ENCODE data around the gene LRRC59.

LRRC59 gene

GRCh38 chr17:50363217-50364060 lies 33.9 kb downstream of the LRRC59 start:
- in situ Hi-C loops (cut with MboI; ENCODE audit: low sequenced_read_pairs), result no loop called here

GRCh38 chr17:50362661-50363060 lies 34.7 kb downstream of the LRRC59 start:
- in situ Hi-C loops (cut with MboI; ENCODE audit: low sequenced_read_pairs), result no loop called here

DNA sequence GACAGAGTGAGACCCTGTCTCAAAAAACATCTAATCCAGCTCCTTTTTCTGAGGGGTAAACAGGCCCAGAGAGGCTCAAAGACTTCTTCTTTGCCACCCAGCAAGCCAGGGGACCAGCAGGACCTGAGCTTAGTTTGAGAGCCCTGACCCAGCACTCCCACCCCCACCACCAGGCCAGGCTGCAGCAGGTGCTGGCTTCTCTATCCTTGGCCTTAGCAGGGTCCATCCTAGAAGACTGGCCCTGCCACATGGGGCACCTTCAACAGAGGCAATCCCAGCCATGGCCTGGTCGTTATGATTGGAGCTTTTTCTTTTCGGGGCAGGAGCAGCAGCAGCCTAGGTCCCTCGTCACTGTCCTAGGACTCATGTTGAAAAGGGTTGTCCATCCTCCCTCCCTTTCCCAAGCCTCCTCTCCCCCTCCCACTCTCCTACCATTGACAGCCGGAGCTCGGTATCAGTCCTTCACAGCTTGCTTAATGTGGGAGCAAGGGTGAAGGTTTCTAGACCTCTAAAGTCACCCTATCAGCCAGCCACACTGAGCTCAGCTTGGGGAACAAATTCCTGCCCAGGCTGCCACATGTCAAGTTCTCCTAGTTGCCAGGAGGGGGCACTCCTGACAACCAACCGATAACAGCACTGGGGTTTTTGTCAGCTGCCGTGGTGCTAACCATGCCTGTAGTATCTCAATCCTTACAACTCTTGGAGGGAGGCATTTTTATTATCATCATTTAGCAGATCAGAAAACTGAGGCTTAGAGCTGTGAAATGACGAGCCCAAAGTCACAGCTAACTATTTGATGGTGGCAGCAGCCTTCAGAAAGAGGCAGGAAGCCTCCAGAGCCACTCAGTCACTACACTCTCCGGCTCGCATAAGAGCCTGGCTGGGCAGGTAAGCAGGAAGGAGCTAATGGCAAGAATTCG lies 35.5 kb downstream of the LRRC59 start:
- in situ Hi-C loops (cut with MboI; ENCODE audit: low sequenced_read_pairs), result no loop called here

DNA sequence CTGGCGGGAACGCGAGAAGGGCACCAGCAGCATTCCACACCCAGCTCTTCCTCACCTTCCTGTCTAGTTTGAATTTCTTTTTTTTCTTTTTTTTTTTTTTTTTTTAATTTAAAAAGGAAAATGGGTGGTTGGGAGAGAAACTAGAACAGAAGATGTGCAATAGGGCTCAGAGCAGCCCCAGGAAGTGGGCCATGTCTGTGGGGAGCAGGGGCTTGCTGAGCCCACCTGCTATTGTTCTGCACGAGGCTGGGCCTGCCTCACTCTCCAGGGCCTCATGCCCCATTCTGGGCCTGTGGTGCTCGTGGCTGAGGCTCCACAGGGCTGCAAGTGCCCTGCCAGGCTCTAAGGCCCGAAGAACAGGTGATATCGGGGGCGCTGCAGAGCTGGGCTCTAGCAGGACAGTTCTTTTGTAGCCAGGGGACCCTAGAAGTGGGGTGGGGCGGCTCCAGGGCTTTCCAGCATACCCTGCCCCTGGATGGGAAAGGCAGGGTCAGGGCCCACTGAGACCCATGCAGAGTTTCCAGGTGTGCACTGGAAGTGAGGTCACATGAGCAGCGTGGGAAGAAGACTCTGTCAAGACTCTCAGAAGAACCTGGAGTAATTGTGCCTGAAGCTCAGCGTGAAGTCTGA lies 36.7 kb downstream of the LRRC59 start:
- in situ Hi-C loops (cut with MboI; ENCODE audit: low sequenced_read_pairs), result no loop called here

DNA sequence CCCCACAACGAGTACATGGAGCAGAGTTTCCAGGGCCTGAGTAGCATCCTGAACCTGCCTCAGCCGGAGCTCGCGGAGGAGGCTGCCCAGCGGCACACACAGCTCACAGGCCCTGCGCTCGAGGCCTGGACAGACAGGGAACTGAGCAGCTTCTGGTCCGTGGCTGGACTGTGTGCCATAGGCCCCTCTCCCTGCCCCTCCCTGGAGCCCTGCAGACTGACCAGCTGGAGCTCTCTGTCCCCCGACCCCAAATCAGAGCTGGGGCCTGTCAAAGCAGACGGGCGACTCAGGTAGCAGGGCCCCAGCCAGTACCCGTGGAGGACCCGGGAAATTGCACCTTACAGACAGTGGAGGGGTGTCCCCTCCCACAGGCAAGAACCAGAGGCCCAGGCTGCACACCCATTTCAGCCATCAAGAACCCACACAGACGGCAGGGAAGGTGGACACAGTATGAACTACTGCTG lies 37.3 kb downstream of the LRRC59 start:
- in situ Hi-C loops (cut with MboI; ENCODE audit: low sequenced_read_pairs), result no loop called here

- in situ Hi-C loops (cut with MboI; ENCODE audit: low sequenced_read_pairs), result no loop called here
These were observed 38.2 kb downstream of the LRRC59 start for GRCh38 chr17:50359005-50359699.

DNA sequence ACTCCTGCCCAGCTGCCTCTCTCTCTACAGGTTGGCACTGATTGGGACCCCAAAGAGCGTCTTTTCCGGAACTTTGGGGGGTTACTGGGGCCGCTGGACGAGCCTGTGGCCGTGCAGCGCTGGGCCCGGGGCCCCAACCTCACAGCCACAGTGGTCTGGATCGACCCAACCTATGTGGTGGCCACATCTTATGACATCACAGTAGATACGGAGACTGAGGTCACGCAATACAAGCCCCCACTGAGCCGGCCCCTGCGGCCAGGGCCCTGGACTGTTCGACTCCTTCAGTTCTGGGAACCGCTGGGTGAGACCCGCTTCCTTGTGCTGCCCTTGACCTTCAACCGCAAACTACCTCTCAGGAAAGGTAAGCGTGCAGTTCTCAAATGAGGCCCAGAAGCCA lies 39.1 kb downstream of the LRRC59 start:
- in situ Hi-C loops (cut with MboI; ENCODE audit: low sequenced_read_pairs), result no loop called here

GRCh38 chr17:50356892-50357510 lies 40.3 kb downstream of the LRRC59 start:
- in situ Hi-C loops (cut with MboI; ENCODE audit: low sequenced_read_pairs), result no loop called here

DNA sequence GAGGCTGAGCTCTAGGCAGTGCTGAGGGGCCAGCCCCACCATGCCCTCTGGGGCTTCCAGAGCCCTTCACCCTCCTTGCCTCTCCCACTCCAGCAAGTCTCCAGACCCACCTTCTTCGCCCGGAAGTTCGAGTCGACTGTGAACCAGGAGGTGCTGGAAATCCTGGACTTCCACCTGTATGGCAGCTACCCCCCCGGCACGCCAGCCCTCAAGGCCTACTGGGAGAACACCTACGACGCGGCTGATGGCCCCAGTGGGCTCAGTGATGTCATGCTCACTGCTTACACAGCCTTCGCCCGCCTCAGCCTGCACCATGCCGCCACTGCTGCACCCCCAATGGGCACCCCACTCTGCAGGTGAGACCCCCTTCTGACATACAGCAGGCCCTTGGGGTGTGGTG lies 40.9 kb downstream of the LRRC59 start:
- in situ Hi-C loops (cut with MboI; ENCODE audit: low sequenced_read_pairs), result no loop called here

DNA sequence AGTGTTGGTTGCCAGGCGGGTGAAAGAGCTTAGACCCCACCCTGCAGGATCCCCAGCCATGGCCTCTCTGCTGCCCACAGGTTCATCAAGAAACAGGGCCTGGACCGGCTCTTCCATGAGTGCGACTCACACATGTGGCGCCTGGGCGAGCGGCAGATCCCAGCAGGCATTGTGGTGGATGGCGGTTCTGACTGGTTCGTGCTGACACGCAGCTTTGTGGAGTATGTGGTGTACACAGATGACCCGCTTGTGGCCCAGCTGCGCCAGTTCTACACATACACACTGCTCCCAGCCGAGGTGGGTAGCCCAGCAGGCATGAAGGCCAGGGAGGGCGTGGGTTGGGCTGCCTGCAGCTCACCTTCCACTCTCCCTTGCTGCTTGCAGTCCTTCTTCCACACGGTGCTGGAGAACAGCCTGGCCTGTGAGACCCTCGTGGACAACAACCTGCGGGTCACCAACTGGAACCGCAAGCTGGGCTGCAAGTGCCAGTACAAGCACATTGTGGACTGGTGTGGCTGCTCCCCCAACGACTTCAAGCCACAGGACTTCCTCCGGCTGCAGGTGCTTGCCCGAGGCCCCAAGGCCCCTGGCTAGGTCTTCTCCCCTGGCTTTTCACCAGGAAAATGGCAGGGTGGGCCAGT lies 41.5 kb downstream of the LRRC59 start:
- in situ Hi-C loops (cut with MboI; ENCODE audit: low sequenced_read_pairs), result no loop called here

GRCh38 chr17:50355336-50355700 lies 42.0 kb downstream of the LRRC59 start:
- in situ Hi-C loops (cut with MboI; ENCODE audit: low sequenced_read_pairs), result no loop called here

- in situ Hi-C loops (cut with MboI; ENCODE audit: low sequenced_read_pairs), result no loop called here
These were observed 42.5 kb downstream of the LRRC59 start for GRCh38 chr17:50354776-50355175.

- in situ Hi-C loops (cut with MboI; ENCODE audit: low sequenced_read_pairs), result no loop called here
These were observed 43.1 kb downstream of the LRRC59 start for GRCh38 chr17:50354198-50354597.

DNA sequence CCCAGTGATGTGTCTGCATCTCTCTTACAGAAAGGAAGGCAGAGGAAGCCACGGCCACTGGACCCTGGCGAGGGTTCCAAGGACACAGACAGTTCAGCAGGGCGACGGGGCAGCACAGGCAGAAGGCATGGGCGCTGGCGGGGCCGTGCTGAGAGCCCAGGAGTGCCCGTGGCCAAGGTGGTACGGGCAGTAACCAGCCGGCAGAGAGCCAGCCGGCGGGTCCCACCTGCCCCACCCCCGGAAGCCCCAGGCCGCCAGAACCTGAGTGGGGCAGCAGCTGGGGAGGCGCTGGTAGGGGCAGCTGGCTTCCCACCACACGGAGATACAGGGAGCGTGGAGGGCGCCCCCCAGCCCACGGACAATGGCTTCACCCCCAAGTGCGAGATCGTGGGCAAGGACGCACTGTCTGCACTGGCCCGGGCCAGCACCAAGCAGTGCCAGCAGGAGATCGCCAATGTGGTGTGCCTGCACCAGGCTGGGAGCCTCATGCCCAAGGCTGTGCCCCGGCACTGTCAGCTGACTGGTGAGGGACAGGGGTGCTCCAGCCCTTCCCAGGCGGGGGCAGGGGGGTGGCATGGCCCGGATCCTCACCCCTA lies 43.6 kb downstream of the LRRC59 start:
- in situ Hi-C loops (cut with MboI; ENCODE audit: low sequenced_read_pairs), result no loop called here

- in situ Hi-C loops (cut with MboI; ENCODE audit: low sequenced_read_pairs), result no loop called here
These were observed 44.4 kb downstream of the LRRC59 start for GRCh38 chr17:50352693-50353599.

- in situ Hi-C loops (cut with MboI; ENCODE audit: low sequenced_read_pairs), result no loop called here
These were observed 45.1 kb downstream of the LRRC59 start for GRCh38 chr17:50352072-50352692.

- in situ Hi-C loops (cut with MboI; ENCODE audit: low sequenced_read_pairs), result no loop called here
These were observed 46.6 kb downstream of the LRRC59 start for GRCh38 chr17:50350733-50351132.

GRCh38 chr17:50349243-50349600 lies 48.1 kb downstream of the LRRC59 start:
- in situ Hi-C loops (cut with MboI; ENCODE audit: low sequenced_read_pairs), result no loop called here

Measured in HL-60/S4 treated with phorbol 12-myristate 13-acetate at 8.2 ng/mL for 4 days and 3 days (cell line).